ENCODE results near the gene PADI1.

Gene PADI1

GRCh38 chr1:17280436-17280835, 75.5 kb downstream of the PADI1 start:
- DNase-seq = no peak
- TF ChIP-seq GATA1 (IDR thresholded peaks at IDR 0.05; ENCODE audit: low read depth, low read length) = no peak
- TF ChIP-seq POLR2A (IDR thresholded peaks at IDR 0.05; ENCODE audit: low read length) = no peak

GRCh38 chr1:17280894-17281293, 76.0 kb downstream of the PADI1 start:
- no peak for TF ChIP-seq GATA1 (IDR thresholded peaks at IDR 0.05; ENCODE audit: low read depth, low read length)
- no peak for TF ChIP-seq POLR2A (IDR thresholded peaks at IDR 0.05; ENCODE audit: low read length)
- no peak for DNase-seq

- TF ChIP-seq GATA1 (IDR thresholded peaks at IDR 0.05; ENCODE audit: low read depth, low read length) = no peak
- no peak for TF ChIP-seq POLR2A (IDR thresholded peaks at IDR 0.05; ENCODE audit: low read length)
- DNase-seq = no peak
Measured at GRCh38 chr1:17281775-17282181, 76.8 kb downstream of the PADI1 start.

- no peak for TF ChIP-seq POLR2A (IDR thresholded peaks at IDR 0.05; ENCODE audit: low read length)
- TF ChIP-seq GATA1 (IDR thresholded peaks at IDR 0.05; ENCODE audit: low read depth, low read length) = no peak
- no peak for DNase-seq
Measured at GRCh38 chr1:17282836-17283235, 77.9 kb downstream of the PADI1 start.

DNA sequence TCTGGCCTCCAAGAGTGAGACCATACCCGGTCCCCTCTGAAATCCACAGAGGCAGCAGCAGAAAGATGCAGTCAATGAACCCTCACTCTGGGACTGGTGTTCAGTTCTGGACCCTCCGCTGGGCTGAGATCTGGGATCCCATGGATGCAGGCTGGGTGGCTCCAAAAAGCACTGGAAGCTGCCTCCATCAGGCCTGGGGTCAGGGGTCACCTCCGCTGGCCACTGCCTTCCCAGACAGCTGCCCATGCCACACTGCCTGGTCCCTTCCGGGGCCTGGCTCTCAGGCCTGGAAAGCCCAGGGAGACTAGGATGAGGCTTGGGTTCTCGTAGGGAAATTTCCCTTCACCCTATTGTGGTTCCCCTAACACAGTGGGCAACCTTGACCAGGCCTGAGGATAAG, 81.7 kb downstream of the PADI1 start:
- TF ChIP-seq POLR2A (IDR thresholded peaks at IDR 0.05; ENCODE audit: low read length) (no peak), GATA1 (IDR thresholded peaks at IDR 0.05; ENCODE audit: low read depth, low read length) (no peak)
- no peak for DNase-seq

DNA sequence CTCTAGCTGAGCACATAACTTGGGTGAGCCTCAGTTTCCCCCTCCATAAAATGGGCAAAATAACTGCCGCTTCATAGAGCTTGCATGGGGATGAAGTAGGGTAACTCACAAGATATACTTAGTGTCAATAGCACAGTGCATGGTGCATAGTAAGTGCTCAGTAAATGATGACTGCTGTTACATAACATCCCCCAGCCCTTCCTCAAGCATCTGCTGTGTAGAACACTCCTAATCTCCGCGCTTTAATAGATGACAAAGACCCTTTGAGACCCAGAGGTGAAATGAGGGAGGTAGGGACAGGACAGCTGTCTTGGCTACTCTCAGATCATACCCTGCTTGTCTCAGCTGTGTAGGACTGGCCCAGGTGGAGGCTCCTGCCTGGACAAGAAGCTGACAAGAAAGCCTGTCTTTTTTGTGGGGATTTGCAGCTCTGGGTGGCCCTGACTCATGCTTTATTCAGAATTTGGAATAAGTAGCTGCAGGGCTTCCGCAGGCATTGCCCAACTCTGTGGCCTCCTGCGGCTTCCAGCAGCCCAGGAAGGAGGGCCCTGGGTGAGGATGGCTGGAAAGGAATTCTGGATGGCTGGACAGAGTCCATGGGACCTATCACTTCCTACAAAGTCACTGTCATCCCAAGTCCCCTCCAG, 82.3 kb downstream of the PADI1 start:
- TF ChIP-seq POLR2A (IDR thresholded peaks at IDR 0.05; ENCODE audit: low read length) (no peak), GATA1 (IDR thresholded peaks at IDR 0.05; ENCODE audit: low read depth, low read length) (no peak)
- DNase-seq = no peak

DNA sequence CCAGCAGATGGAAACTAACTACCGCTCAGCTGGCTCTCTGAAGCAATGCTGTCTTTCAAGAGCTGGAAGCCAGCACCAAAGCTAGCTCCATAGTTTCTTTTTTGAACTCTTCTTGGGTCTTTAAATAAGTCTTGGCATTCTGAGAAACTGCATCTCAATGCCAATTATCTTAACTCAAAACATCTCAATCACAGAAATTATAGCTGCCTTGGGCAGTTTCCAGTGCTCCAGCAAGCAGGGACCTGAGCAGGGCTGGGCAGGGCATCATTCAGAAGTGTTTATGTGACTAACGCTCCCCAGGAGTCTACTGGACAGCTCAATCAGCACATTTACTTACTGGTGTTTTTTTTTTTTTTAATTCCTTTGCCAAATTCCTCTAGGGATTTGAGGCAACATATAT, 84.8 kb downstream of the PADI1 start:
- no peak for DNase-seq
- no peak for TF ChIP-seq GATA1 (IDR thresholded peaks at IDR 0.05; ENCODE audit: low read depth, low read length)
- no peak for TF ChIP-seq POLR2A (IDR thresholded peaks at IDR 0.05; ENCODE audit: low read length)

- no peak for DNase-seq
- no peak for TF ChIP-seq GATA1 (IDR thresholded peaks at IDR 0.05; ENCODE audit: low read depth, low read length)
- TF ChIP-seq POLR2A (IDR thresholded peaks at IDR 0.05; ENCODE audit: low read length) = no peak
Measured at GRCh38 chr1:17290553-17290952, 85.6 kb downstream of the PADI1 start.

- DNase-seq = no peak
- TF ChIP-seq GATA1 (IDR thresholded peaks at IDR 0.05; ENCODE audit: low read depth, low read length) (no peak), POLR2A (IDR thresholded peaks at IDR 0.05; ENCODE audit: low read length) (no peak)
Measured at GRCh38 chr1:17292299-17293160, 87.6 kb downstream of the PADI1 start.

DNA sequence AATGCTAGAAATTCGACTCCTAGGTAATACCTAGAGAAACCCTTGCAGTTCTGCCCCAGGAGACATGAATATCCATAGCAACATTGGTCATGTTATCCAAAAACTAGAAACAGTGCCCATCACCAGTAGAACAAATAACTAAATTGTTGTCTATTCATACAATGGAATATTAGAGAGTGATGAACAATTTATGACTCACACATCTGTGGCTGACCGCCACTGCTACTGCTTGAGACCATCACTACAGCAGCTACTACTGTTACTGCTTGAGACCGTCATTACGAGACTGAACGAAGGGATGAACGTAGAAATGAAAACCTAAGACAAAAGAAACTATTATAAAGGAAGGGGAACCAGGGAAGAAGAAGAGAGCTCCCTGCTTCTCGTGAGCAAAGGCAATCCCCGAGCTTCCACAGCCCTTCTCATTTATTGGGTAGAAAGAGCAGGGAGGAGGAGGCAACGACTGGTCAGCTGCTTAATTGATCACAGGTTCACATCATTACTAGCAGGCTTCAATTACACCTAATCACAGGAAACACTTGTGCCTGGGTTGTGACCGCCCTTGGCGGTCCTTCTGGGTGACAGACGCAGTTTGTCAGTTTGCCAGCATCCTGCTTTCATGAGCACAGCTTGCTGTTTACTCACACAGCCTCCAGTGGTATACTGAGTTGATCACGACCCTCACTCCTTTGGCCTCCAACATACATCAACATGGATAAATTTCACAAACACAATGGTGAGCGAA, 88.9 kb downstream of the PADI1 start:
- DNase-seq = no peak
- TF ChIP-seq POLR2A (IDR thresholded peaks at IDR 0.05; ENCODE audit: low read length) (no peak), GATA1 (IDR thresholded peaks at IDR 0.05; ENCODE audit: low read depth, low read length) (no peak)

- TF ChIP-seq GATA1 (IDR thresholded peaks at IDR 0.05; ENCODE audit: low read depth, low read length) (no peak), POLR2A (IDR thresholded peaks at IDR 0.05; ENCODE audit: low read length) (no peak)
Measured at GRCh38 chr1:17295292-17295691, 90.4 kb downstream of the PADI1 start.

More at GRCh38 chr1:17295292-17295691, 90.4 kb downstream of the PADI1 start:
- DNase-seq = no peak

Measured in erythroblast (primary cell).